H1 (cell line): ENCODE measurements around the gene MAN1C1.
"Not testable (repeated sequence)": the region's sequence is repeated elsewhere in the genome, so short reads cannot be mapped to it uniquely, and the experiment has no call there.

Source experiments
- ATF2 ChIP-seq: IDR thresholded peaks from 2 replicates; pipeline ENCODE4 v1.6.1; 2012; ENCODE audit warnings: low read length, inconsistent platforms
- CTCF ChIP-seq, 3 experiments: IDR thresholded peaks; 1 replicate in 2 of 3; 2 replicates in 1 of 3; pipeline versions ENCODE4 v1.5.1 to v1.6.1; 2011; ENCODE audit warnings: low read length in 3 of 3, mild to moderate bottlenecking in 3 of 3, inconsistent platforms in 2 of 3, low read depth in 1 of 3, moderate library complexity in 1 of 3; ENCODE audit not compliant: insufficient read depth in 1 of 3; ENCODE audit errors: control extremely low read depth in 1 of 3
- MAFK ChIP-seq: IDR thresholded peaks from 2 replicates; pipeline ENCODE4 v1.6.1; 2012; ENCODE audit warnings: low read depth, mild to moderate bottlenecking, improper control_type of control experiment, low read length
- TAF1 ChIP-seq: IDR thresholded peaks from 2 replicates; pipeline ENCODE4 v1.6.1; 2011; ENCODE audit warnings: mild to moderate bottlenecking, low read depth, low read length

GRCh38 chr1:25588786-25589185 is 27.8 kb upstream of the MAN1C1 start:
- not testable (repeated sequence) for TF ChIP-seq MAFK; TAF1; CTCF (IDR thresholded peaks at IDR 0.05; ENCODE audit: control extremely low read depth in 1 of 3, insufficient read depth in 1 of 3, low read depth in 1 of 3, low read length in 3 of 3); ATF2
